Islet precursor cell (in vitro differentiated cells): ENCODE results near the gene GJB3.
A peak's percentile ranks its signal among the peaks of the same experiment; 100 is the strongest.
"Not testable (repeated sequence)": the region's sequence is repeated elsewhere in the genome, so short reads cannot be mapped to it uniquely, and the experiment has no call there.

ENCODE experiments used
- DNase-seq: peaks from one replicate; pipeline ENCODE4 v3.0.0-alpha.2; 2018

GJB3 gene

DNA sequence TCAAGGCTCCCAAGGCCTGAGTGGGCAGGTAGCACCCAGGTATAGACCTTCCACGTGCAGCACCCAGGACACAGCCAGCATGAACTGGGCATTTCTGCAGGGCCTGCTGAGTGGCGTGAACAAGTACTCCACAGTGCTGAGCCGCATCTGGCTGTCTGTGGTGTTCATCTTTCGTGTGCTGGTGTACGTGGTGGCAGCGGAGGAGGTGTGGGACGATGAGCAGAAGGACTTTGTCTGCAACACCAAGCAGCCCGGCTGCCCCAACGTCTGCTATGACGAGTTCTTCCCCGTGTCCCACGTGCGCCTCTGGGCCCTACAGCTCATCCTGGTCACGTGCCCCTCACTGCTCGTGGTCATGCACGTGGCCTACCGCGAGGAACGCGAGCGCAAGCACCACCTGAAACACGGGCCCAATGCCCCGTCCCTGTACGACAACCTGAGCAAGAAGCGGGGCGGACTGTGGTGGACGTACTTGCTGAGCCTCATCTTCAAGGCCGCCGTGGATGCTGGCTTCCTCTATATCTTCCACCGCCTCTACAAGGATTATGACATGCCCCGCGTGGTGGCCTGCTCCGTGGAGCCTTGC lies 19.7 kb upstream of the GJB3 start:
- no peak for DNase-seq

DNA sequence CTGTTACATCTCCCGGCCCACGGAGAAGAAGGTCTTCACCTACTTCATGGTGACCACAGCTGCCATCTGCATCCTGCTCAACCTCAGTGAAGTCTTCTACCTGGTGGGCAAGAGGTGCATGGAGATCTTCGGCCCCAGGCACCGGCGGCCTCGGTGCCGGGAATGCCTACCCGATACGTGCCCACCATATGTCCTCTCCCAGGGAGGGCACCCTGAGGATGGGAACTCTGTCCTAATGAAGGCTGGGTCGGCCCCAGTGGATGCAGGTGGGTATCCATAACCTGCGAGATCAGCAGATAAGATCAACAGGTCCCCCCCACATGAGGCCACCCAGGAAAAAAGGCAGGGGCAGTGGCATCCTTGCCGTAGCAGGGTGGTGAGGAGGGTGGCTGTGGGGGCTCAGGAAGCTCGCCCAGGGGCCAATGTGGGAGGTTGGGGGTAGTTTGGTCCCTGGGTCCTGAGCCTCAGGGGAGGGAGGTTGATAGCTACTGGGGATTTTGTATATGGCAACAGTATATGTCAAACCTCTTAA lies 19.2 kb upstream of the GJB3 start:
- no peak for DNase-seq

DNA sequence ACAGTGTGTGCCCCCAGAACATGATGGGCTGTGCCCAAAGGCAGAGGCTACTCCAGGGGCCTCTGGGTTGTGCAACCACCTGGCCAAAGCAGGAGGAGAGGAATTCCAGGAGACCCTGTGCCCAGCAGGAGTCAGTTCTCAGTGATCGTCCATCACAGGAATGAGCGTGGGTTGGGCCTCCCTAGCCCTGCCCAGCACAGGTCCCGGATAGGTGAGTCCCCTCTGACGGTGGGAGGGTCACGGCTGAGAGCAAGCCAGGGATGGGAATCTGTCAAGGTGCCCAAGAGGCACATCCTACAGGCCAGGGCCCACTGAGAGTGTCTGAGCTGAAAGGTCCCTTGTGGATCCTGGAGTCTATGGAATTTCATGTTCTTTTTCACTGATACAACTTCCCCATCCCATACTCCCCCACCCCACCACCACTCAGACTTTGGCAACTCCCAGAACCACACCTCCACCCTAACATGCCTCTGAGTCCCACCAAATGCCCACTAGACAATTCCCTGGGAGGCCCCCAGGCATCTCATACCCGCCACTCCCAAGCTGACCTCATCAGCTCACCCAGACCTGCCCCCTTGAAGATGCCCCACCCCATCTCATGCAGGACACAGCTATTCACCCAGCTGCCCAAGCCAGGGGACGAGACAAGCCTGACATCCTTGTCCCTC lies 18.4 kb upstream of the GJB3 start:
- DNase-seq, result peak; percentile 72

DNA sequence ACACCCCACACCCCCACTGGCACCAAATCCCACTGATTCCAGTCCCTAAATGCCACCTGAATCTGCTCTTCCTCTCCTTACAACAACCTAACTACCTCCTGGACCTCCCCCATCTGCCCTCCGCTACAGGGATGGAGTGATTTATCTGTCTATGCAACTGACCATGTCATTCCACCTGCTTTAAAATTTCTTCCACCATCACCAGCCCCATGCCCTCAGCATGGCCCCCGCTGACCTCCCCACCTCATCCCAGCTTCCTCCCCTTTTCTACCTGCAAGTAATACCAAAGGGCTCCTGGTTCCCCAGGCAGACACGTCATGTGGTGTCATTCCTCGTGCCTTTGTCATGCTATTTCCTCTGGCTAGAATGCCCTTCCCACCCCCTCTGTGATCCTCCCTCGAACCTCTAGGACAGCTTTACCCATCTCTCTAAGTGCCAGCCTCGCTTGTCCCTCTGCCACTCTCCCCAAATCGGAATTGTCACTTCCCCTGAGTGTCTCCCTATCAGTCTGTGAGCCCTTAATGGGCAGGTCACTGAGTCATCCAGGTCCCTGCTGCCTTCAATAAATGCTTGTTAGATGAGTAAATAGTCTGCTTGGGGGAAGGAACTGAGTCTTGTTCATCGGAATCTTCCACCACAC lies 17.8 kb upstream of the GJB3 start:
- peak; percentile 94 for DNase-seq

DNA sequence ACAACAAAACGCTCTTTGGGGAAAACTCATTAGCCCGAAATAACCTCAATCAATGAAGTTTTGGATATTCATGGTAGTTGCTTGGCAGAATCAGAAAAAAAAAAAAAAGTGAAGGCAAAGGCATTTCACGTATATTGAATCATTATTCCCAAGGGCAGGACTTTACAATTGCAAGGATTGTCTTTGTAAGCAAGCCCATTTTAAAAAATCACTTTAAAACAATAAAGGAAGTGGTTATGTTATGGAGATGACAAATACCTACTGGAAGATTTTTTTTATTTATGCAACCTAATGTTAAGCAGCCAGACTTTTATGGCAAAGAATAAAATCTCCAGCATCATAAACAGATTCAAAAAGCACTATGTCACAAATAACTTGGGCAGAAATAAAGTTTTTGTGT lies 12.2 kb upstream of the GJB3 start:
- DNase-seq, result no peak

DNA sequence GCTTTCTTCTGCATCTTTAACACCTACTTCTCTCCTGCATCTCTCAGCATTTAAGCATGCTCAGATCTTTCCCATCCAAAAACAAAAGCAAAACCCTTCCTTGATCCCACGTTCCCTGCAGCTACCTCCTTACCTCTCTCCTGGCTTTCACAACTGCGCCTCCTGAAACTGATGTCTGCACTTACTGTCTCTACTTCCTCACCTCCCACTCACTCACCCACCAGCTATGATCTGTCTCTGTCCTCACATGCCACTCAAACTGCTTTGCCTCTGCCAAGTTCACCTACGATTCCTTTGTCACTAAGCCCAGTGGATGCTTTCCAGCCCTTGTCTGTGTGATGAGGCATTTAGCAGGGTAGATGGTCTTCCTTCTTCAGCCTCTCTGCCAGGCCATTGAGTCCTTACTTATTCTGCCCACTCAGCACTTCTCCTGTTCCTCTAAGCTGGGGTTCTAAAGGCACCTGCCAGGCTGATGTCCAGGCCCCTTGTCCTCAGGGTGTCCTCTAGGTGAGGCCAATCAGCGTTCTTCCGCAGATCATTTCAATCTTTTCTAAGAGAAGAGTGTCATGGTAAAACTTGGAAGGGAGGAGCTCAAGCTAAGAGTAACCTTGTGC lies 10.0 kb upstream of the GJB3 start:
- no peak for DNase-seq

DNA sequence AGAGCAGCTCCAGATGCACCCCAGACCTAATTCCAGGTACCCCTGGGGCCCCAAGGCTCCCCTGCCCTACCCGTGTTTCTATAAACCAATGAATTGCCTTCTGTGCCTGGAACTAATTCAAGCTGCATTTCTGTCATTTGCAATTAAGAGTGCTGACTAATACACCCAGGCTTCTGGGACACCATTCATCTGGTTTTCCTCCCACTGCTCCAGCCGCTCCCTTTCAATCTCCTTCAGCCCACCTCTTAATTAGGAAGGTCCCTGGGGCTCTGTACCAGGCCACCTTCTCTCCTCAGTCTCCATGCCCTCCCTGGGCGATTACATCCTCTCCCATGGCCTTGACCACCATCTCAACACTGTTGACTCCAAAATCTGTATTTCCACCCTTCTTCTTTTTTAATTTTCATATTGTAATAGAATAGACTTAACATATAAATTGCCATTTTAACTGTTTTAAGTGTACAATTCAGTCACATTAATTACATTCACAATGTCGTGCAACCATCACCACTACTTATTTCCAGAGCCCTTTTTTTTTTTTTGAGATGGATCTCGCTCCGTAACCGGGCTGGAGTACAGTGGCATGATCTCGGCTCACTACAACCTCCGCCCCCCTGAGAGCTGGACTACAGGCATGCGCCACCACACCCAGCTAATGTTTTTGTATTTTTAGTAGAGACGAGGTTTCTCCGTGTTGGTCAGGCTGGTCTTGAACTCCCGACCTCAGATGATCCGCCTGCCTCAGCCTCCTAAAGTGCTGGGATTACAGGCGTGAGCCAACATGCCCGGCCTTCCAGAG lies 9.2 kb upstream of the GJB3 start:
- DNase-seq, result no peak

DNA sequence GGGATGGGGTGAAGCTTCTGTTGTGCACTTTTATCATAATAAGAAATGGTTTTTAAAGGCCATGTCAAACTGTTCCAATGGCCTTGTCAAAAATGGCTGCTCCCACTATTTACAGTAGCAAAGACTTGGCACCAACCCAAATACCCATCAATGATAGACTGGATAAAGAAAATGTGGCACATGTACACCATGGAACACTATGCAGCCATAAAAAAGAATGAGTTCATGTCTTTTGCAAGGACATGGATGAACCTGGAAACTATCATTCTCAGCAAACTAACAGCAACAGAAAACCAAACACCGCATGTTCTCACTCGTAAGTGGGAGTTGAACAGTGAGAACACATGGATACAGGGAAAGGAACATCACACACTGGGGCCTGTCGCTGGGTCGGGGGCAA lies 7.9 kb upstream of the GJB3 start:
- not testable (repeated sequence) for DNase-seq

DNA sequence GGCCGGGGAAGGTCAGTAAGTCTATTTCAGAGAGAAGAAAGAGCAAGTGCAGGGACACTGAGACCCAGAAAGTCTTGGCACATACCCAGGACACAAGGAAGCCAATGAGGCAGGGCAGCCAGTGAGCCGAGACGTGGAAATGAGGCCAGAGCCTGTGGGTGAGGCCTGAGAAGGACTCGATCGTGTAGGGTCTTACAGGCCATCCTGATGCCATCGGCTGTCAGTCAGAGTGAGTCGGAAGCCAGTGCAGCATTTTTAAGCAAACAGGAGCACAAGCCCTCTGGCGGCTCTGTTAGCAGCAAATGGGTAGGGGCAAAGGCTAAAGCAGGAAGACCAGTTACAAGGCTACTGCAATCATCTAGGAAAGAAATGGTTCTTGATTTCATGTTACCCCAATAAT lies 6.1 kb upstream of the GJB3 start:
- DNase-seq, result no peak

DNA sequence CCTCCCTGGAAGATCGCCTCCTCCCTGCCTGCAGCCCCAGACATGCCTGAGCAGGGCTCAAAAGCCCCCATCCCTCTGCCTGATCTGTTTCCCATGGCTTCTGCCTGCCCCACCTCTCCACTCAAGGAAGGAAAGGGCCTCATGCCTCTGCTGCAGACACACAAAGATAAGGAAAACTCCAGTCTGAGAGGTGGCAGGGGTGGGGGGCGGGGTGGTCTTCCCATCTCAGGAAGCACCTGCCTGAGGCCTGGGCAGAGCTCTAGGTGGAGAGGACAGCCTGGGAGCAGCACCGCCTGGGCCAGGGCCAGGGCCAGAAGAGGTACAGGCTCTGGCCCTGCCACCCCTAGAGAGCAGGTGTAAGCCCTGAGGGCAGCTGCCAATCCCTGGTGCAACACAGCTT lies 4.1 kb upstream of the GJB3 start:
- no peak for DNase-seq

DNA sequence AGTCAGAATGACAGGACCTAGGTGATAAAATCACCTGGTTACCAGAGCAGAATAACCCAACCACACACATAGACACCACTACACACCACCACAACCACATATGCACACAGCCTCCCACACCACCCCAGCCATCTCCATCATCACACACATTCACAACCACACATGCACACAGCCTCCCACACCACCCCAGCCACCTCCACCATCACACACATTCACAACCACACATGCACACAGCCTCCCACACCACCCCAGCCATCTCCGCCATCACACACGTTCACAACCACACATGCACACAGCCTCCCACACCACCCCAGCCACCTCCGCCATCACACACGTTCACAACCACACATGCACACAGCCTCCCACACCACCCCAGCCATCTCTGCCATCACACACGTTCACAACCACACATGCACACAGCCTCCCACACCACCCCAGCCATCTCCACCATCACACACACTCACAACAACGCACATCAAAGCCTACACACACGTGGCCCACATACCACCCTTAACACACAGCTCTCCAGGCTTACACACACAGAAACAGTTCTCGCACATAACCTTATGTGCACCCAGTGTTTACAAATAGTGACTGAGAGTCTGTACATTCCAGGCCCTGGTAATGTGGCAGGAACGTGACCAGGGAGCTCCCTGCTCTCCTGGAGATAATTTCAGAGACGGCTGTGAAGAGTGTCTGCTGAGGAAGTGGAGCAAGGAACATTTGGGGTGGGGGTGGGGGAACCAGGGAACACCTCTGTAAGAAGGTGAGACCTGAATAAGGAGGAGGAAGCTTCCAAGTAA lies 3.3 kb upstream of the GJB3 start:
- DNase-seq, result no peak

DNA sequence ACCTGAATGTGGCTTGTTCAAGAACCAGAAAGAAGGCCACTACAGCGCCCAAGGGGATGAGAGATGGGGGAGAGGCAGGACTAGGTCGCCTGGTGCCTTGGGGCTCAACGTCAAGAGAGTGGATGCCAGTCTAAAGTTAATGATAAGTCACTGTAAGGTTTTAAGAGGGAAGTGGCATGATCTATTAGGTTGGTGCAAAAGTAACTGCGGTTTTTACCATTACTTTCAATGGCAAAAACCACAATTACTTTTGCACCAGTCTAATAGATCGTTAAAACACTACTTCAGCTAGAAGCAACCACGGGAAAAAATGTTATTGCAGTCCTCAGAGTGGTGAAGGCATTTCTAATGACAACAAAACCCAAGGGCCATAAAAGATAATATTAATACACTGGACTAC lies 2.6 kb upstream of the GJB3 start:
- no peak for DNase-seq

DNA sequence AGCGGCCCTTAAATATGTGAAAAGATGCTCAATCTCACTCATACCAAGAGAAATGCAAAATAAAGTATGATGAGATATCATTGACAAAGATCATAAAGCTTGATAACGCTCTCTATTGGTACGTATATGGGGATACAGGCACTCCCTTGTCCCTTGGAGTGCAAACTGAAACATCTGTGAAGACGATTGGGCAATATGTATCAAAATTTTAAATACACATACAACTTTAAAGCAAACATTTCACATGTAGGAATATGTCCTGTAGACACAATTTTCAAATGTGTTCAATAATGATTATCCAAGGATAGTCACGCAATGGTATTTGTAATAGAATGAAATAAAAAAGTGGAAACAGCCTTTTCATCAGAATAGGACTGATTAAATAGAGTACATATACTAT lies 2.0 kb upstream of the GJB3 start:
- DNase-seq, result no peak

DNA sequence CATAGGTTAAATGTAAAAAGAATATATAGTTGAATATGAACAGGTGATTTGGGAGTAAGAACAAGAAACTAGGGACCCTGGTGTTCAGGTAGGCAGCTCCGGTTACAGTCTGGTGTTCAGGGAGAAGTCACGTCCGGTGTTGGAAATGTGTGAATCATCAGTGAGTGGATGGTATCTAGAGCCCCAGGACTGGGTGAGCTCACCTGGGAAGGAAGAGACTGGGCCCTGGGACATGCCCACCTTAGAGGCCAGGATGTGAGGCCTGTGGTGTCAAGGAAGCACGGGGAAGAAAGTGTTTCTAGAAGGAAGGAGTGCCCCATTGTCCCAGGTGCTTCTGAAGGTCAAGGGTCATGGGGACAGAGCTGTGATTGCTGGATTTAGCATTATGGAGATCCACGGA lies 1.5 kb upstream of the GJB3 start:
- no peak for DNase-seq

DNA sequence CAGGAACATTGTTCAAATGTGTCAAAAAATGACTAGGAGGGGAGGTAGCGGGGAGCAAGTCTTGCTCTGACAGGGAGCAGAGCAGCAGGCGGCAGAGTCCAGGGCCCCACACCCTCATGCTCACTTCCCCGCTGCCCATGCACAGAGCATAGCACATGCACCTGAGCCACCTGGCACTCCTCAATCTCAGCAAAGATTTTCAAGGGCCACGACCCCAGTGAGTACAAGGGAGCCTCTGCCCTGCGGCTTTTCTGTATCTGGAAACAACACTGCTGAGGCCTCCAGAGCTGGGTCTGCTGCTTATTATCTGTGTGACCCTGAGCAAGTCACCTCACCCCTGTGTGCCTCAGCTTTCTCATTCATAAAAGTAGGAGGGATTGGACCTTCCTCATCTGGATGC lies 1.1 kb upstream of the GJB3 start:
- DNase-seq, result no peak

DNA sequence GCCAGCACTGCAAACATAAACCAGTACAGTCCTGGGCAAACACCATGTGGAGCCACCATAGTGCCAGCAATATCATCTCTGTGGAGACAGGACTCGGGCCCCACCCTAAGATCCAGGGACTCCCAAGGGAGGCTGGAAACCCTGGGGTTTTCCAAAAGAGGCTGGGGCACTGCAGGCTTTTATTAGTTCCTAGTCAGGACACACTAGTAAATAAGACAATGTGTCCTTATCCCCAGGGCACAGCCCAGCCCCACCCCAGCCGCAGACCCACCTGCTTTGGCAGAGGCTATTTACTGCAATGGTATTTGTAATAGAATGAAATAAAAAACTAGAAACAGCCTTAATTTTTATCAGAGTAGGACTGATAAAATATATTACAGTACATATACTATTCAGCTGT lies 486 bp upstream of the GJB3 start:
- DNase-seq, result no peak

DNA sequence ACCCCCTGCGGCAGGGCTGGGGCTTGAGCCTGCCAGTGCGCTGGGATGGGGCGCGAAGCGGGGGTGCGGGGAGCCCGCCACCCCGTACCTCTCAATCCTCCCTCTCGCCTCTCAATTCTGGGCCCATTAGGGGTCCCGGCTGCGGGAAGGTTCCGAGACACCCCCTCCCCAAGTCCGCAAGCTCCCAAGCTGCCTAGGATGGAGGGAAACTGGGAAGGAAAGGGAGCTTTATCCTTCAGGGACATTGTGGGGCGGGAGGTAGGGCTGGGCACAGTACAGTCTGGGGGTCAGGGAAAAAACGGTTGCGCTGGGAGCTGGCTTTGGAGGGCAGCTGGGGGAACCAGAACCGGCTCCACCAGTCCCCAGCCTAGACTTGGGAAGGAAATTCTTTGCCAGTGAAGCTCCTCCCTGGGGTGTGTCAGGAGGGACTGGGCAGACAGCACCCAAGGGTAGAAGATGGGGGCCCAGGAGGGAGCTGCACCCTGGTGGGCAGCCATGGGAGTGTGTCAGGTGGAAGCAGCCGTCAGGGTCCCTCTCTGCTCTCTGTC lies 904 bp downstream of the GJB3 start:
- DNase-seq, result peak; percentile 64

DNA sequence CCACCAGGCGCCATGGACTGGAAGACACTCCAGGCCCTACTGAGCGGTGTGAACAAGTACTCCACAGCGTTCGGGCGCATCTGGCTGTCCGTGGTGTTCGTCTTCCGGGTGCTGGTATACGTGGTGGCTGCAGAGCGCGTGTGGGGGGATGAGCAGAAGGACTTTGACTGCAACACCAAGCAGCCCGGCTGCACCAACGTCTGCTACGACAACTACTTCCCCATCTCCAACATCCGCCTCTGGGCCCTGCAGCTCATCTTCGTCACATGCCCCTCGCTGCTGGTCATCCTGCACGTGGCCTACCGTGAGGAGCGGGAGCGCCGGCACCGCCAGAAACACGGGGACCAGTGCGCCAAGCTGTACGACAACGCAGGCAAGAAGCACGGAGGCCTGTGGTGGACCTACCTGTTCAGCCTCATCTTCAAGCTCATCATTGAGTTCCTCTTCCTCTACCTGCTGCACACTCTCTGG lies 3.8 kb downstream of the GJB3 start:
- DNase-seq, result peak; percentile 41

DNA sequence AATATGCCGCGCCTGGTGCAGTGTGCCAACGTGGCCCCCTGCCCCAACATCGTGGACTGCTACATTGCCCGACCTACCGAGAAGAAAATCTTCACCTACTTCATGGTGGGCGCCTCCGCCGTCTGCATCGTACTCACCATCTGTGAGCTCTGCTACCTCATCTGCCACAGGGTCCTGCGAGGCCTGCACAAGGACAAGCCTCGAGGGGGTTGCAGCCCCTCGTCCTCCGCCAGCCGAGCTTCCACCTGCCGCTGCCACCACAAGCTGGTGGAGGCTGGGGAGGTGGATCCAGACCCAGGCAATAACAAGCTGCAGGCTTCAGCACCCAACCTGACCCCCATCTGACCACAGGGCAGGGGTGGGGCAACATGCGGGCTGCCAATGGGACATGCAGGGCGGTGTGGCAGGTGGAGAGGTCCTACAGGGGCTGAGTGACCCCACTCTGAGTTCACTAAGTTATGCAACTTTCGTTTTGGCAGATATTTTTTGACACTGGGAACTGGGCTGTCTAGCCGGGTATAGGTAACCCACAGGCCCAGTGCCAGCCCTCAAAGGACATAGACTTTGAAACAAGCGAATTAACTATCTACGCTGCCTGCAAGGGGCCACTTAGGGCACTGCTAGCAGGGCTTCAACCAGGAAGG lies 4.3 kb downstream of the GJB3 start:
- DNase-seq, result peak; percentile 42

DNA sequence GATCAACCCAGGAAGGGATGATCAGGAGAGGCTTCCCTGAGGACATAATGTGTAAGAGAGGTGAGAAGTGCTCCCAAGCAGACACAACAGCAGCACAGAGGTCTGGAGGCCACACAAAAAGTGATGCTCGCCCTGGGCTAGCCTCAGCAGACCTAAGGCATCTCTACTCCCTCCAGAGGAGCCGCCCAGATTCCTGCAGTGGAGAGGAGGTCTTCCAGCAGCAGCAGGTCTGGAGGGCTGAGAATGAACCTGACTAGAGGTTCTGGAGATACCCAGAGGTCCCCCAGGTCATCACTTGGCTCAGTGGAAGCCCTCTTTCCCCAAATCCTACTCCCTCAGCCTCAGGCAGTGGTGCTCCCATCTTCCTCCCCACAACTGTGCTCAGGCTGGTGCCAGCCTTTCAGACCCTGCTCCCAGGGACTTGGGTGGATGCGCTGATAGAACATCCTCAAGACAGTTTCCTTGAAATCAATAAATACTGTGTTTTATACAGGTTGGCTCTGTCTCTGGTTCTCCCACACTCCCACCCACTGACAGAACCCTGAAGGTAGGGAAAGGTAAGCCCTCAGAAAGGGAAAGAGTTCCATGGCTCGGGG lies 5.0 kb downstream of the GJB3 start:
- peak; percentile 42 for DNase-seq
